NOMO-1 treated with DMSO at 0.1 percent for 48 hours (cell line): ENCODE data around the gene SYT5.
A peak's percentile ranks its signal among the peaks of the same experiment; 100 is the strongest.

Source experiments
- DNase-seq: peaks from one replicate; lab custom pipeline; 2025; ENCODE audit not compliant: unreplicated experiment; lab: John Stamatoyannopoulos, UW

Gene SYT5

GRCh38 chr19:55147545-55148251 is 32.4 kb downstream of the SYT5 start:
- DNase-seq, result no peak

- DNase-seq, result no peak
Measured at GRCh38 chr19:55146705-55147273, 33.3 kb downstream of the SYT5 start.

- DNase-seq, result peak; percentile 54
Measured at GRCh38 chr19:55146078-55146704, 33.9 kb downstream of the SYT5 start.

GRCh38 chr19:55145232-55145631 is 34.9 kb downstream of the SYT5 start:
- DNase-seq, result peak; percentile 44

GRCh38 chr19:55141696-55142095 is 38.4 kb downstream of the SYT5 start:
- no peak for DNase-seq

GRCh38 chr19:55137915-55138314 is 42.2 kb downstream of the SYT5 start:
- DNase-seq, result no peak

- no peak for DNase-seq
Measured at GRCh38 chr19:55136399-55137102, 43.5 kb downstream of the SYT5 start.

GRCh38 chr19:55134736-55135135 is 45.4 kb downstream of the SYT5 start:
- no peak for DNase-seq

- DNase-seq, result peak; percentile 56
Measured at GRCh38 chr19:55133639-55134444, 46.2 kb downstream of the SYT5 start.

GRCh38 chr19:55132453-55133129 is 47.5 kb downstream of the SYT5 start:
- no peak for DNase-seq

GRCh38 chr19:55131421-55131820 is 48.7 kb downstream of the SYT5 start:
- DNase-seq, result no peak
